PC-3 (cell line): ENCODE data around the gene SRRT. TPM values are rescaled to one million over a fixed set of nuclear protein-coding genes. Genes with fewer than 3 reads are reported as not detected.

Experiments used
- ATAC-seq: fragments of 200-7000 bp; cut with Tn5 transposase; 2 replicates; pipeline ENCODE4 v1.9.1; 2020; ENCODE audit warnings: mild to moderate bottlenecking, moderate library complexity
- BruUV-seq: library from RNA; stranded (reverse); fragments of 400-500 nt; replicated peaks from 2 replicates; lab custom pipeline; 2021; lab: Mats Ljungman, UMichigan
- CTCF ChIA-PET: fragments of 300-600 bp; sonication (Branson Sonifier 250); formaldehyde crosslinking; loops from one replicate; lab custom pipeline; 2022; ENCODE audit warnings: antibody characterized with exemption; lab: Charles Lee
- POLR2A ChIA-PET: fragments of 300-600 bp; sonication (Branson Sonifier 250); formaldehyde crosslinking; loops from one replicate; lab custom pipeline; 2022; ENCODE audit warnings: antibody characterized with exemption; ENCODE audit not compliant: unreplicated experiment; lab: Charles Lee
- DNase-seq: peaks from one replicate; pipeline ENCODE4 v3.0.0-alpha.2; 2015
- H2AFZ ChIP-seq: fragments of 300-600 bp; sonication (generic); 2 replicates; pipeline ENCODE4 v1.6.0; 2016; ENCODE audit warnings: antibody characterized with exemption, low read length
- H3F3A ChIP-seq: fragments of 300-600 bp; sonication (generic); one replicate; pipeline ENCODE4 v1.6.0; 2017; ENCODE audit warnings: antibody characterized with exemption, low read length, control low read depth, mild to moderate bottlenecking; ENCODE audit not compliant: unreplicated experiment
- H3K27ac ChIP-seq: fragments of 300-600 bp; sonication (generic); 2 replicates; pipeline ENCODE4 v1.5.1; 2016; ENCODE audit warnings: mild to moderate bottlenecking, low read length
- H3K27me3 ChIP-seq: fragments of 300-600 bp; sonication (generic); 2 replicates; pipeline ENCODE4 v1.6.1; 2016; ENCODE audit warnings: low read length, mixed read lengths
- H3K36me3 ChIP-seq: fragments of 300-600 bp; sonication (generic); 2 replicates; pipeline ENCODE4 v1.6.1; 2016; ENCODE audit warnings: low read depth, mixed run types, low read length, mixed read lengths
- H3K4me1 ChIP-seq: fragments of 300-600 bp; sonication (generic); 2 replicates; pipeline ENCODE4 v1.5.1; 2016; ENCODE audit warnings: low read length; ENCODE audit not compliant: insufficient read depth
- H3K4me2 ChIP-seq: fragments of 300-600 bp; sonication (generic); 2 replicates; pipeline ENCODE4 v1.6.0; 2016; ENCODE audit warnings: low read length
- H3K4me3 ChIP-seq: fragments of 300-600 bp; sonication (generic); 2 replicates; pipeline ENCODE4 v1.5.1; 2016; ENCODE audit warnings: mild to moderate bottlenecking, low read length, mixed read lengths
- H3K79me2 ChIP-seq: fragments of 300-600 bp; sonication (generic); 2 replicates; pipeline ENCODE4 v1.6.1; 2017; ENCODE audit warnings: low read length, mixed read lengths
- H3K9ac ChIP-seq: fragments of 300-600 bp; sonication (generic); 2 replicates; pipeline ENCODE4 v1.6.0; 2016; ENCODE audit warnings: mild to moderate bottlenecking, low read length
- H3K9me2 ChIP-seq: fragments of 300-600 bp; sonication (generic); replicated peaks from 2 replicates; pipeline ENCODE4 v1.6.1; 2016; ENCODE audit warnings: mixed run types, low read length, mixed read lengths
- H3K9me3 ChIP-seq: fragments of 300-600 bp; sonication (generic); 2 replicates; pipeline ENCODE4 v1.6.1; 2016; ENCODE audit warnings: low read length, mixed read lengths
- H4K20me1 ChIP-seq: fragments of 300-600 bp; sonication (generic); 2 replicates; pipeline ENCODE4 v1.6.1; 2016; ENCODE audit warnings: low read length, mixed read lengths
- CTCF ChIP-seq: fragments of 300-600 bp; sonication (generic); conservative IDR thresholded peaks from 2 replicates; pipeline ENCODE4 v1.5.1; 2017; ENCODE audit warnings: antibody characterized with exemption, low read depth, mild to moderate bottlenecking, low read length
- EZH2 ChIP-seq: fragments of 300-600 bp; sonication (generic); IDR thresholded peaks from one replicate; pipeline ENCODE4 v1.6.1; 2017; ENCODE audit warnings: antibody characterized with exemption, mild to moderate bottlenecking, low read length; ENCODE audit not compliant: unreplicated experiment
- EZH2phosphoT487 ChIP-seq: fragments of 300-600 bp; sonication (generic); IDR thresholded peaks from 2 replicates; pipeline ENCODE4 v1.6.1; 2018; ENCODE audit warnings: mild to moderate bottlenecking, antibody characterized with exemption, low read length, borderline replicate concordance
- intact Hi-C: fragments of 100-400 bp; cut with micrococcal nuclease; formaldehyde crosslinking; loops from 2 replicates; pipeline ENCODE4 v1.9.0; 2023
- total RNA-seq: library from RNA; depleted of rRNA; stranded (reverse); fragments of >200 nt; gene quantifications from 2 replicates; pipeline ENCODE4 v1.2.3, GENCODE V29; 2014

SRRT gene
- total RNA-seq, 1 experiment from 2014 or later: 177 TPM

GRCh38 chr7:100897772-100898454 is 23.0 kb downstream of the SRRT start:
- intact Hi-C loops: loop anchor here (1.0 to 10.0 kb wide), 4 partner anchors 69 to 237 kb away; partner anchors contain the start of gene MUC12
- Histone ChIP-seq H3K79me2 (no peaks in the 10 kb centered on the region), H3K9me2 (no peaks in the 10 kb centered on the region), H3K4me2 (no peak overlapping the region), H3K4me3 (no peak overlapping the region), H3K4me1 (peaks cover 4% of the 10 kb centered on the region; the same call in 1 of the 2 replicates), H3F3A (no peaks in the 10 kb centered on the region), H2AFZ (no peak overlapping the region), H3K27me3 (peaks cover 17% of the 10 kb centered on the region), H3K9me3 (no peaks in the 10 kb centered on the region), H3K36me3 (no peaks in the 10 kb centered on the region), H4K20me1 (no peaks in the 10 kb centered on the region), H3K9ac (no peak overlapping the region), H3K27ac (no peak overlapping the region)
- ChIA-PET POLR2A (no interaction called here), CTCF (no interaction called here)
- ATAC-seq (no peak), DNase-seq (no peak)
- BruUV-seq: TSS peak; percentile 14
- TF ChIP-seq EZH2phosphoT487 (no peak), CTCF (no peak), EZH2 (no peak)

GRCh38 chr7:100899432-100899831 is 24.5 kb downstream of the SRRT start:
- Histone ChIP-seq H3K9me3 (no peaks in the 10 kb centered on the region), H4K20me1 (no peaks in the 10 kb centered on the region), H2AFZ (no peak overlapping the region), H3K9ac (no peak overlapping the region), H3K4me2 (no peak overlapping the region), H3F3A (no peaks in the 10 kb centered on the region), H3K4me3 (no peak overlapping the region), H3K27ac (no peak overlapping the region), H3K27me3 (peaks cover 17% of the 10 kb centered on the region), H3K36me3 (no peaks in the 10 kb centered on the region), H3K9me2 (no peaks in the 10 kb centered on the region), H3K79me2 (no peaks in the 10 kb centered on the region), H3K4me1 (peaks cover 4% of the 10 kb centered on the region; the same call in 1 of the 2 replicates)
- TF ChIP-seq EZH2phosphoT487 (no peak), EZH2 (no peak), CTCF (no peak)
- DNase-seq (no peak), ATAC-seq (no peak)
- intact Hi-C loops: loop anchor here (5.0 to 10.0 kb wide), 2 partner anchors 68 to 235 kb away; partner anchors contain the start of gene MUC12
- no TSS peak for BruUV-seq
- CTCF ChIA-PET: interaction anchor here (0.7 kb wide), 1 partner anchor 159 kb away, joined by 3 read pairs; no protein-coding TSS in a partner anchor
- POLR2A ChIA-PET: no interaction called here

- ChIA-PET CTCF (no interaction called here), POLR2A (no interaction called here)
- BruUV-seq: no TSS peak
- intact Hi-C loops: no loop called here
- H3K9ac ChIP-seq: no peak overlapping the region
- DNase-seq (no peak), ATAC-seq (no peak)
- H2AFZ ChIP-seq: no peak overlapping the region
- H3K36me3 ChIP-seq: no peaks in the 10 kb centered on the region
- no peak for TF ChIP-seq EZH2phosphoT487
- no peaks in the 10 kb centered on the region for H3K9me3 ChIP-seq
- no peak overlapping the region for H3K27ac ChIP-seq
- no peaks in the 10 kb centered on the region for H4K20me1 ChIP-seq
- no peak overlapping the region for H3K4me3 ChIP-seq
- H3K4me1 ChIP-seq: peaks cover 3% of the 10 kb centered on the region; the same call in 1 of the 2 replicates
- peaks cover 8% of the 10 kb centered on the region for H3K27me3 ChIP-seq
- no peaks in the 10 kb centered on the region for H3F3A ChIP-seq
- H3K9me2 ChIP-seq: no peaks in the 10 kb centered on the region
- no peaks in the 10 kb centered on the region for H3K79me2 ChIP-seq
- H3K4me2 ChIP-seq: no peak overlapping the region
These were observed 26.1 kb downstream of the SRRT start for GRCh38 chr7:100900978-100901377.
